Prostate gland (tissue), 2 donors: ENCODE measurements around the gene NXPH4.

Experiments
- CTCF ChIP-seq, 4 experiments: fragments of 200-600 bp in 2 of 4; fragments of 450-650 bp in 2 of 4; sonication (generic) in 2 of 4; IDR thresholded peaks; 1 replicate in 3 of 4; 2 replicates in 1 of 4; pipeline ENCODE4 v1.5.1; 2016 to 2019; ENCODE audit warnings: antibody characterized with exemption in 4 of 4, mild to moderate bottlenecking in 2 of 4, moderate library complexity in 2 of 4
- POLR2A ChIP-seq: fragments of 450-650 bp; IDR thresholded peaks from one replicate; pipeline ENCODE4 v1.6.1; 2016; ENCODE audit warnings: antibody characterized with exemption, mild to moderate bottlenecking

- TF ChIP-seq CTCF (IDR thresholded peaks at IDR 0.05) (no peak), POLR2A (no peak)
These were observed 43.8 kb downstream of the NXPH4 start for GRCh38 chr12:57260366-57260765.
